HG02943 (cell line): ENCODE measurements around the gene FN1.
"Not testable (repeated sequence)": the region's sequence is repeated elsewhere in the genome, so short reads cannot be mapped to it uniquely, and the experiment has no call there.

Source experiments
- ATAC-seq: cut with Tn5 transposase; IDR thresholded peaks from one replicate; pipeline ENCODE4 v1.9.1; 2021; ENCODE audit warnings: mild to moderate bottlenecking, low read depth, moderate library complexity; ENCODE audit not compliant: unreplicated experiment

FN1 gene

GRCh38 chr2:215423928-215424540, 11.8 kb downstream of the FN1 start:
- no peak for ATAC-seq

GRCh38 chr2:215423234-215423633, 12.6 kb downstream of the FN1 start:
- ATAC-seq, result no peak

DNA sequence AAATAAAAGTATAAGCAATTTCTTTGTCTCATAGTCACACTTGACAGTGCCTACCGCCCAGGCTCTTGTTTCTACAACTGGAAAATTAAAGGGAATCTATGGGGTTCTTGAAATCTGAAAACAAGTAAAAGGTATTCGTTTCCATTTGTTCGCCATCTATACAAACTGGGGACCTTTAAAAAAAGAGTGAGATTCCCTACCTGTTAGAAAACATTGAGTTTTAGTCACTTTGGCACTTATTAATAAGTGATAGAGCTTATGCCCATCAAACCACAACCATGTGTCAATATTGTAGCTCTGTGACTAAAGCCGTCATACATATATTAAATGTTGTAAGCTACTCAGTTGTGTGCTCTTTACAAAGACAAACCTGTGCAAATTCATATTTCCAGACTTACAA, 13.2 kb downstream of the FN1 start:
- no peak for ATAC-seq

- no peak for ATAC-seq
These were observed 13.9 kb downstream of the FN1 start for GRCh38 chr2:215421859-215422461.

GRCh38 chr2:215420471-215420935, 15.4 kb downstream of the FN1 start:
- ATAC-seq, result no peak

DNA sequence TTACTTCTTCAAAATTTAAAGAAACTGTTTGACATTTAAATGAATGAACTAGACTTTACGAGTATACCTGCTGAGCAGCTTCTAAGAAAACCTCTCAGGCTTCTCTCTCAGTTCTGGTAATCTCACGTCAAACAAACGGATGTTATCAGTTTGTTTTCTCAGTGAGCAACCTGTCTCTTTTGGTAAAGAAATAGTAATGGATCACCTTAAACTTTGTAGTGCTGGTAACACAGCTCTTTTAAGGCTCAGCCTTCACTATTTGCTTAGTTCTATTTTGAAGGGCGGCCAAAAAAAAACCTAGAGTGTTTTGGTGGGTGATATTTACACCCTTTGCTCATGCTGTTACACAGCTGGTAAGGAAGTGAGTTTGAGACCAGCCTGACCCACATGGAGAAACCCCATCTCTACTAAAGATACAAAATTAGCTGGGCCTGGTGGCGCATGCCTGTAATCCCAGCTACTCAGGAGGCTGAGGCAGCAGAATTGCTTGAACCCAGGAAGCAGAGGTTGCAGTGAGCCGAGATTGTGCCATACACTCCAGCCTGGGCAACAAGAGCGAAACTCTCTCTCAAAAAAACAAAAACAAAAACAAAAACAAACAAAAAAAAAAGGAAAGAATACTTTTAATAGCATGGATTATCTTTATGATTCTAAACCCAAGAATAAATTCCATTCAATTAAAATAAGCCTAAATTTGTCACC, 15.9 kb downstream of the FN1 start:
- ATAC-seq, result no peak

DNA sequence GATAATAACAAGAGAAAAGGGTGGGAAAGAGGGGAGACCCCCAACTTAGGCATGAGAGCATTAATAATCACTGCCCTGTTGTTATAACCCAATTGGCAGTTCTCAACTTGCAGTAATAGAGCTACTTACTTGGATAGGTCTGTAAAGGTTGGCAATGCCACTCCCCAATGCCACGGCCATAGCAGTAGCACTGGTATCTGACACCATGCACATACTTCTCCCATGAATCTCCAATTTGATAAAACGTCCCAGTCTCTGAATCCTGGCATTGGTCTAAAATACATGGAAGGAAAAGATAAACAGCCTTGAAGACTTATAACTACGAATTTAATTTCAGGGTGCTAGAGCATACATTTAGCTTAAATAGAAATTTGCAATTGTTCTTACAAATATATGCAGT, 16.8 kb downstream of the FN1 start:
- no peak for ATAC-seq

- ATAC-seq, result no peak
These were observed 17.6 kb downstream of the FN1 start for GRCh38 chr2:215418064-215418963.

GRCh38 chr2:215417400-215417951, 18.4 kb downstream of the FN1 start:
- ATAC-seq, result no peak

GRCh38 chr2:215416656-215417055, 19.2 kb downstream of the FN1 start:
- ATAC-seq, result no peak

DNA sequence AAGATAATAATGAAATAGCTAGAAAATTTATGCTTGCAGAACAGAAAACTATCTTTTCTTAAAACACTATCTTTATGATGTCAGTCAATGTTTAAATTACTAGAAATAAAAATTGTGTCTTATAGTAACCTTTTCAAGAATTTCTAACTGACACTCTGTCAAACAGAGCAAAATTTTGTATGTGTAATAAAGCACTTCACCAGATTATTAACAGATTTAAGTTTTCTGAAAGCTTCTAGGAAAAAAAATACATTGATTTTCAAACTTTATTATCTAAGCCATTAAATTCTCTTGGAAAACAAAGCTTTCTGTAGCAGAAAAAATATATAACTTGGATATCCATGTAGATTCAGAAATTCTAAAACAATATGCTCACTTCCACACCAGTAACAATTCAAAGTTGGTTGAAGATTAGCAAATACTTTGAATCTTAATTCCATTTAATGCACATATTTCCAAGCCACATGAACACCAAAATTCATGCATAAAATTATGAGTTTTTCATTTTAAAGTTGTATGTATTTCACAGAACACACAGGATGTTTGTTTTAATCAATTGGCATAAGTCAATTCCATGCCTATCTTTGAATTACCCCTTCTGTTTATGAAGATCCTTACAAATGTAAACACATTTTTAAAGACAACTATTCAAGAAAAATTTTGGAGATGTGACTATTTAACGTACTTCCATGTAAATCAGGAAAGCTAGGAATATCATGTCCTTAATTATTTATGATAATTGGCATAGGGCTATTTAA, 19.9 kb downstream of the FN1 start:
- ATAC-seq, result no peak

GRCh38 chr2:215415218-215415617, 20.6 kb downstream of the FN1 start:
- ATAC-seq, result no peak

DNA sequence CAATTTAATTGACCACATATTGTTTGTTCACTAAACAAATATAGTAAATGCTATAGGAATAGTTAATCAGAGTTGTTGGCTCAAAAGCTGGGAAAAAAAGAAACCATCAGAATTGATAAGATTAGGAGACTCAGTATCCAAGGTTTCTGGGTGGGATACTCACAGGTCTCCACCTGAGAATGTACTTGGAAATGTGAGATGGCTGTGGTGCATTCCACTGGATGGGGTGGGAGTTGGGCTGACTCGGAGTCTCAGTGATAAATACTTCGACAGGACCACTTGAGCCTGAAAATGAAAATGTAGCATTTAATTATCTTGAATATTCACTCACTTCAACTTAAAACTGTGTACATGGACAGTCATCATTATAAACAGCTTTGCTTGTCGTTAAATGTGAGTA, 21.2 kb downstream of the FN1 start:
- no peak for ATAC-seq

DNA sequence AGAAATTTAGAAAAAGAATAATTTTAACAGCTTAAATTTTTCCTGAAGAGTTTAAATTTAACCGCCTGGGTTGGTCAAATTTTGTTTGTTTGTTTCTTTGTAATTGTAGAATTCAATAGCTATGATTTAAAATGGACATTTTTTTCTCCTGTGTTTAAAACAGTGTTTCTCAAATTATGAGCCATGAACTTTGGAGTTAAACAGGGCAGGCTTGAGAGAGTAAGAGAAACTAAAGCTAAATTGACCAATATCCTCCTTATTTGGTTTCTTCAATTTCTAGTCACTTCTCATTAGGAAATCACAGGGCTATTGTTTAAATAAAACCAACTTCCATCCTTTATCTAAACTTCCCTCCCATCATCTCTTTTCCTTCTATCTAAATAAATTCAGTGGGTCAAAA, 21.9 kb downstream of the FN1 start:
- no peak for ATAC-seq

DNA sequence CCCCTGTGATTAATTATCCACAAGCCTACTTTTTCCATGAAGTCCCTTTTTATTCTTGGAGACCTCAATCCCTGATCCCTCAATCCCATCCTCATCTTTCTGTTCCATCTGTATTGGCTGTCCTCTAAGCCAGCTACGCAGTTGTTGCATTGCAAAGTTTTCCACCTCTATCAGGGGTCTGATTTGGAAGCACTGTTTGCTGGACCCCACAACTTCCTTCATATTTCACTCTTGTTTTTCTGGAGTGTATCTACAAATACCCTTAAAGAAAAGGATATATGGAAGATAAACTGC, 22.4 kb downstream of the FN1 start:
- ATAC-seq, result no peak

DNA sequence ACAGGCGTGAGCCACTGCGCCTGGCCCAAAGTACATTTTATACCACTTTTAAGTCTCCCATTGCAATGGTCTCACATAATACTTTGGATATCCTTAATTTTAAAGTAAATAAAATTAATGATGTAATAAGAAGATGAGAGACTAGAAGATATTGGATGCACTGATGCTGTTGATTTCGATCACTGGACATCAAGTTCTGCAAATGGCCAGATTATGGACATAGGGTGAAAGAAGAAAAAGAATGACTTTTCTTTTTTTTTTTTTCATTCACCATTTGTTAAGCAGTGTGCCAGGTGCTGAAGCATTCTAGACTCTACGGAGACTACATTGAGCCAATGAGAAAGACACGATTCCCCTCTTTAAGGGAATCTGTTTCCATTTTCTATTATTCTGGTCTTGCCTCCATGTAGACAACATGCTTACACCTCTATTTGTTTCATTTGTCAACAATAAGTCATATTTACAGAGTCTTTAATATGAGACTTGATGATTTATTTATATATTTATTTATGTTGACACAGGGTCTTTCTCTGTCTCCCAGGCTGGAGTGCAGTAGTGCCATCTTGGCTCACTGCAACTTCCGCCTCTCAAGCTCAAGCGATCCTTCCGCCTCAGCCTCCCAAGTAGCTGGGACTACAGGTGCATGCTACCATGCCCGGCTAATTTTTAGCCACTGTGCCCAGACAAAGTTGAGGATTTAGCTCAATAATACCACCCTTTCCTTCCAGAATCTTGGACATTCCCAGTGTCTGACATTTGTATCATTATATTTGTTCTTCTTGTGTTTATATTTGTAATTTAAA, 23.7 kb downstream of the FN1 start:
- no peak for ATAC-seq

GRCh38 chr2:215410932-215411285, 25.0 kb downstream of the FN1 start:
- no peak for ATAC-seq

- not testable (repeated sequence) for ATAC-seq
These were observed 25.5 kb downstream of the FN1 start for GRCh38 chr2:215410181-215410931.
